MCF 10A (cell line): ENCODE measurements around the gene PLEKHG1. TPM values are rescaled to one million over a fixed set of nuclear protein-coding genes. Genes with fewer than 3 reads are reported as not detected.

Experiments used
- BruUV-seq: library from RNA; stranded (reverse); fragments of 400-500 nt; replicated peaks from 2 replicates; lab custom pipeline; 2021; lab: Mats Ljungman, UMichigan
- CTCF ChIA-PET: fragments of 300-600 bp; sonication (Branson Sonifier 250); formaldehyde crosslinking; extraction: SDS; loops from one replicate; lab custom pipeline; 2021; ENCODE audit warnings: antibody characterized with exemption, inconsistent platforms; lab: Yijun Ruan, JAX
- POLR2A ChIA-PET: fragments of 300-600, 350-650 bp; sonication (Branson Sonifier 250); formaldehyde crosslinking; extraction: SDS; loops from one replicate; lab custom pipeline; 2020; ENCODE audit warnings: antibody characterized with exemption, inconsistent platforms; lab: Yijun Ruan, JAX
- DNase-seq: peaks from one replicate; pipeline ENCODE4 v3.0.0-alpha.2; 2018; ENCODE audit not compliant: unreplicated experiment
- H3K27ac Mint-ChIP-seq: one replicate; pipeline ENCODE4 v1.8.0; 2022; ENCODE audit warnings: mild to moderate bottlenecking, low read depth, mixed read lengths; ENCODE audit not compliant: unreplicated experiment
- H3K27me3 Mint-ChIP-seq: one replicate; pipeline ENCODE4 v1.8.0; 2022; ENCODE audit warnings: mixed read lengths; ENCODE audit not compliant: insufficient read depth, unreplicated experiment
- H3K36me3 Mint-ChIP-seq: one replicate; pipeline ENCODE4 v1.8.0; 2022; ENCODE audit warnings: mild to moderate bottlenecking, moderate library complexity, mixed read lengths; ENCODE audit not compliant: insufficient read depth, unreplicated experiment
- H3K4me1 Mint-ChIP-seq: one replicate; pipeline ENCODE4 v1.8.0; 2022; ENCODE audit warnings: mixed read lengths; ENCODE audit not compliant: insufficient read depth, unreplicated experiment
- H3K4me3 Mint-ChIP-seq: one replicate; pipeline ENCODE4 v1.8.0; 2022; ENCODE audit warnings: mild to moderate bottlenecking, moderate library complexity, mixed read lengths; ENCODE audit not compliant: unreplicated experiment
- H3K9me3 Mint-ChIP-seq: one replicate; pipeline ENCODE4 v1.8.0; 2022; ENCODE audit warnings: mixed read lengths; ENCODE audit not compliant: unreplicated experiment
- CTCF ChIP-seq: fragments of 200-600 bp; IDR thresholded peaks from one replicate; pipeline ENCODE4 v1.8.0; 2022; ENCODE audit warnings: antibody characterized with exemption, mild to moderate bottlenecking; ENCODE audit not compliant: unreplicated experiment
- intact Hi-C: fragments of 100-400 bp; cut with micrococcal nuclease; formaldehyde crosslinking; loops from 2 replicates; pipeline ENCODE4 v1.14.1; 2022
- total RNA-seq: library from RNA; stranded (reverse); gene quantifications from 2 replicates; pipeline ENCODE4 v1.2.3, GENCODE V29; 2022

Gene PLEKHG1
- total RNA-seq, 1 experiment from 2014 or later: 11.6 TPM

GRCh38 chr6:150560004-150560883, 39.4 kb upstream of the PLEKHG1 start:
- ChIA-PET CTCF (no interaction called here), POLR2A (no interaction called here)
- intact Hi-C loops: no loop called here
- no peaks in the 10 kb centered on the region for H3K36me3 Mint-ChIP-seq
- H3K9me3 Mint-ChIP-seq: no peaks in the 10 kb centered on the region
- no peak overlapping the region for H3K4me3 Mint-ChIP-seq
- BruUV-seq: no TSS peak
- H3K27ac Mint-ChIP-seq: no peak overlapping the region
- H3K4me1 Mint-ChIP-seq: peaks cover 10% of the 10 kb centered on the region
- H3K27me3 Mint-ChIP-seq: no peaks in the 10 kb centered on the region
- TF ChIP-seq CTCF: no peak
- DNase-seq: peak; percentile 58

GRCh38 chr6:150560884-150561219, 38.8 kb upstream of the PLEKHG1 start:
- POLR2A ChIA-PET: no interaction called here
- H3K4me1 Mint-ChIP-seq: peaks cover 10% of the 10 kb centered on the region
- H3K36me3 Mint-ChIP-seq: no peaks in the 10 kb centered on the region
- CTCF ChIA-PET: no interaction called here
- no peaks in the 10 kb centered on the region for H3K27me3 Mint-ChIP-seq
- no TSS peak for BruUV-seq
- no peak overlapping the region for H3K4me3 Mint-ChIP-seq
- H3K9me3 Mint-ChIP-seq: no peaks in the 10 kb centered on the region
- no peak overlapping the region for H3K27ac Mint-ChIP-seq
- peak; percentile 8 for DNase-seq
- no peak for TF ChIP-seq CTCF
- intact Hi-C loops: no loop called here

- DNase-seq: no peak
- Mint-ChIP-seq H3K9me3 (no peaks in the 10 kb centered on the region), H3K36me3 (no peaks in the 10 kb centered on the region), H3K4me1 (no peaks in the 10 kb centered on the region), H3K4me3 (no peak overlapping the region), H3K27me3 (peaks cover 11% of the 10 kb centered on the region), H3K27ac (no peak overlapping the region)
- no TSS peak for BruUV-seq
- intact Hi-C loops: no loop called here
- CTCF ChIA-PET: no interaction called here
- no peak for TF ChIP-seq CTCF
- POLR2A ChIA-PET: no interaction called here
These were observed 33.7 kb upstream of the PLEKHG1 start for GRCh38 chr6:150565945-150566344.

- no peaks in the 10 kb centered on the region for H3K4me1 Mint-ChIP-seq
- no peaks in the 10 kb centered on the region for H3K36me3 Mint-ChIP-seq
- DNase-seq: peak; percentile 63
- intact Hi-C loops: no loop called here
- no peak overlapping the region for H3K27ac Mint-ChIP-seq
- CTCF ChIA-PET: no interaction called here
- no peak overlapping the region for H3K4me3 Mint-ChIP-seq
- POLR2A ChIA-PET: no interaction called here
- TF ChIP-seq CTCF: no peak
- no peaks in the 10 kb centered on the region for H3K9me3 Mint-ChIP-seq
- peaks cover 14% of the 10 kb centered on the region for H3K27me3 Mint-ChIP-seq
- no TSS peak for BruUV-seq
These were observed 33.2 kb upstream of the PLEKHG1 start for GRCh38 chr6:150566486-150566885.
